OCI-LY3 (cell line): Measurements from ENCODE around the gene WWOX.

Source experiments
- H2AFZ ChIP-seq: fragments of 200-600, 300-600 bp; shearing (Covaris generic); 2 replicates; pipeline ENCODE4 v1.6.0; 2014; ENCODE audit warnings: antibody characterized with exemption, low read depth, low read length
- H3K27ac ChIP-seq: fragments of 200-600, 300-600 bp; sonication (generic); 2 replicates; pipeline ENCODE4 v1.5.1; 2014; ENCODE audit warnings: mild to moderate bottlenecking, low read length, moderate library complexity, mixed read lengths
- H3K27me3 ChIP-seq: fragments of 200-600, 300-600 bp; sonication (generic); 2 replicates; pipeline ENCODE4 v1.6.1; 2014; ENCODE audit warnings: low read depth, low read length, mixed read lengths
- H3K36me3 ChIP-seq: fragments of 200-600, 300-600 bp; sonication (generic); replicated peaks from 2 replicates; pipeline ENCODE3; 2014; ENCODE audit warnings: low read depth, low read length, mixed read lengths
- H3K4me1 ChIP-seq: fragments of 300-600, 200-600 bp; sonication (generic); 2 replicates; pipeline ENCODE4 v1.6.1; 2014; ENCODE audit warnings: low read length, mixed read lengths
- H3K4me2 ChIP-seq: fragments of 200-600, 300-600 bp; sonication (generic); 2 replicates; pipeline ENCODE4 v1.6.1; 2014; ENCODE audit warnings: low read length, mixed read lengths
- H3K4me3 ChIP-seq: fragments of 300-600, 200-600 bp; sonication (generic); 2 replicates; pipeline ENCODE4 v1.5.1; 2014; ENCODE audit warnings: antibody characterized with exemption, mild to moderate bottlenecking, low read length, moderate library complexity
- H3K79me2 ChIP-seq: fragments of 300-600, 200-600 bp; shearing (Covaris generic); 2 replicates; pipeline ENCODE4 v1.6.1; 2014; ENCODE audit warnings: mild to moderate bottlenecking, low read length, mixed read lengths
- H3K9ac ChIP-seq: fragments of 300-600, 200-600 bp; shearing (Covaris generic); 2 replicates; pipeline ENCODE4 v1.6.0; 2014; ENCODE audit warnings: mild to moderate bottlenecking, low read length, moderate library complexity
- H3K9me3 ChIP-seq: fragments of 200-600, 300-600 bp; shearing (Covaris generic); 2 replicates; pipeline ENCODE4 v1.6.1; 2014; ENCODE audit warnings: low read length, mixed read lengths; ENCODE audit not compliant: insufficient read depth
- H4K20me1 ChIP-seq: fragments of 200-600, 300-600 bp; sonication (generic); 2 replicates; pipeline ENCODE4 v1.6.1; 2016; ENCODE audit warnings: low read length, mixed read lengths; ENCODE audit not compliant: insufficient read depth
- CTCF ChIP-seq: fragments of 200-600, 300-600 bp; sonication (generic); IDR thresholded peaks from 2 replicates; pipeline ENCODE4 v1.5.1; 2014; ENCODE audit warnings: antibody characterized with exemption, low read length, low read depth
- EZH2phosphoT487 ChIP-seq: fragments of 200-600 bp; shearing (Covaris generic); IDR thresholded peaks from 2 replicates; pipeline ENCODE4 v1.6.1; 2018; ENCODE audit warnings: antibody characterized with exemption, mixed run types, low read depth

Gene WWOX

DNA sequence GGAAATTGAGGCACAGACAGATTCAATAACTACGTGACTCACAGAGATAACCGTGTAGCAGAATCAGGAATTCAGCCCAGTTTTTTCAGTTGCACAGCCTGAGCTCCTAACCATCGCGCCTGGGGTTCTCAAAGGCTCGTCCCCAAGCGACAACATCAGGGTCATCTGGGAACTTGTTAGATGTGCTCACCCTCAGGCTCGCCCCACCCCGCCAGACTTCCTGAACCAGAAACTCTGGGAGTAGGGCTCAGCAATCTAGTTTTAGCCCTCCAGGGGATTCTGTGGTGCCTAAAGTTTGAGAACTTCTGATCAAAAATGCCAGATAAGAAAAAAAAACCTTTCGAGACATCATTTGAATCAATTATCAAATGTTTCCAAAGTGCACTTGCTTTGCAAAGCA lies 559.8 kb downstream of the WWOX start:
- H3K9ac ChIP-seq, result no peak overlapping the region
- H3K27ac ChIP-seq, result no peak overlapping the region
- H3K4me2 ChIP-seq, result no peak overlapping the region
- no peaks in the 10 kb centered on the region for H3K79me2 ChIP-seq
- no peaks in the 10 kb centered on the region for H3K9me3 ChIP-seq
- no peak overlapping the region for H2AFZ ChIP-seq
- no peaks in the 10 kb centered on the region for H3K4me1 ChIP-seq
- H3K27me3 ChIP-seq, result no peaks in the 10 kb centered on the region
- no peak overlapping the region for H3K4me3 ChIP-seq
- no peak for TF ChIP-seq EZH2phosphoT487
- no peak for TF ChIP-seq CTCF
- no peaks in the 10 kb centered on the region for H3K36me3 ChIP-seq
- H4K20me1 ChIP-seq, result no peaks in the 10 kb centered on the region

GRCh38 chr16:78659668-78660217 lies 560.3 kb downstream of the WWOX start:
- Histone ChIP-seq H3K27ac (no peak overlapping the region), H3K9me3 (no peaks in the 10 kb centered on the region), H3K9ac (no peak overlapping the region), H3K4me3 (no peak overlapping the region), H3K4me2 (no peak overlapping the region), H4K20me1 (no peaks in the 10 kb centered on the region), H2AFZ (no peak overlapping the region), H3K79me2 (no peaks in the 10 kb centered on the region), H3K36me3 (no peaks in the 10 kb centered on the region), H3K4me1 (no peaks in the 10 kb centered on the region), H3K27me3 (no peaks in the 10 kb centered on the region)
- no peak for TF ChIP-seq CTCF
- TF ChIP-seq EZH2phosphoT487, result no peak

DNA sequence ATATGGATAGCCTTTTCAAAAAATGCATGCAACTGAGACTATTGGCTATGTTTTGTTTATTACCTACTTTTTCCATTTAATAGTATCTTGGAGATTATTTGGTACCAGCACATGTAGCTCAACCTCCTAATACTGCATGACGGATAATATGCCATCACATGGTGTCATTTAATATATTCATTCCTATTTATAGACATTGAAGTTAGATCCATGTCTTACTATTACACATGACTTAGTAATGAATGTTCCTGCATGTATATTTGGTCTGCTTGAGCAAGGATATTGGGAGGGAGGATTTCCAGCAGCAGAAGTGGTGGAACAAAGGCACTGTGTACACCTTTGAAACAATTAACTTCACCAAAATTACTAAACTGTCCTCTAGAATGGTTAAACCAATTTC lies 561.3 kb downstream of the WWOX start:
- H3K9me3 ChIP-seq, result no peaks in the 10 kb centered on the region
- no peak overlapping the region for H3K9ac ChIP-seq
- H4K20me1 ChIP-seq, result no peaks in the 10 kb centered on the region
- no peak overlapping the region for H3K4me2 ChIP-seq
- H3K27me3 ChIP-seq, result no peaks in the 10 kb centered on the region
- no peak overlapping the region for H3K27ac ChIP-seq
- no peaks in the 10 kb centered on the region for H3K36me3 ChIP-seq
- H3K79me2 ChIP-seq, result no peaks in the 10 kb centered on the region
- TF ChIP-seq CTCF (no peak), EZH2phosphoT487 (no peak)
- no peak overlapping the region for H3K4me3 ChIP-seq
- no peak overlapping the region for H2AFZ ChIP-seq
- H3K4me1 ChIP-seq, result no peaks in the 10 kb centered on the region

- Histone ChIP-seq H2AFZ (no peak overlapping the region), H3K36me3 (no peaks in the 10 kb centered on the region), H3K4me2 (no peak overlapping the region), H3K4me3 (no peak overlapping the region), H3K4me1 (no peaks in the 10 kb centered on the region), H3K9me3 (no peaks in the 10 kb centered on the region), H3K79me2 (no peaks in the 10 kb centered on the region), H3K27ac (no peak overlapping the region), H3K27me3 (no peaks in the 10 kb centered on the region), H3K9ac (no peak overlapping the region), H4K20me1 (no peaks in the 10 kb centered on the region)
- TF ChIP-seq CTCF (no peak), EZH2phosphoT487 (no peak)
These were observed 564.2 kb downstream of the WWOX start for GRCh38 chr16:78663690-78664089.
